DOHH2 (cell line): Measurements from ENCODE around the gene EYA2.

Source experiments
- CTCF ChIP-seq: fragments of 200-600 bp; sonication (generic); IDR thresholded peaks from one replicate; pipeline ENCODE4 v1.5.1; 2014; ENCODE audit warnings: antibody characterized with exemption, mild to moderate bottlenecking, low read depth, low read length; ENCODE audit not compliant: poor library complexity, severe bottlenecking
- EZH2phosphoT487 ChIP-seq: fragments of 200-600 bp; sonication (generic); IDR thresholded peaks from 2 replicates; pipeline ENCODE4 v1.6.1; 2017; ENCODE audit warnings: borderline replicate concordance, mild to moderate bottlenecking, antibody characterized with exemption, low read length, moderate library complexity, mixed read lengths

- no peak for TF ChIP-seq CTCF
- no peak for TF ChIP-seq EZH2phosphoT487
Measured at GRCh38 chr20:47030271-47030810, 135.7 kb downstream of the EYA2 start.
